ENCODE data around the gene CFAP69.

CFAP69 gene

DNA sequence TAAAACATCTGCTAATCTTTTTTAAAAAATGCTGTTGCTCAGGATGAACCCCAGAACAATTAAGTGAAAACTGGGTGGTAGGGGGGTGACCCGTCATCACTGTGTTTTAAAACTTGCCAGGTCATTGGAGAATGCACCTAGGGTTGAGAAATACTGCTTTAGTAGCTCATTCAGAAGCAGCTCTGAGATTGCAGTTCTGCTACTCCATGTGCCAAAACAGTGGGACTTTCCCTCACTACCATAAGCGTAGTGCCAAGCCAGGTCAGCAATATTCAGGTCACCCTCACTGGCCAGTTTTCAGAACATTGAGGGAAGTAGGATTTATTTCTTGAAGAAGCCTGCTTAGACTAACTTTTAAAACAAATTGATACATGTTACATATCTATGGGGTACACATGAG lies 28.2 kb upstream of the CFAP69 start:
- TF ChIP-seq PPARA (CRISPR knock-in tag; IDR thresholded peaks at IDR 0.05; ENCODE audit: borderline replicate concordance) = no peak
- TF ChIP-seq, protein P1, sequence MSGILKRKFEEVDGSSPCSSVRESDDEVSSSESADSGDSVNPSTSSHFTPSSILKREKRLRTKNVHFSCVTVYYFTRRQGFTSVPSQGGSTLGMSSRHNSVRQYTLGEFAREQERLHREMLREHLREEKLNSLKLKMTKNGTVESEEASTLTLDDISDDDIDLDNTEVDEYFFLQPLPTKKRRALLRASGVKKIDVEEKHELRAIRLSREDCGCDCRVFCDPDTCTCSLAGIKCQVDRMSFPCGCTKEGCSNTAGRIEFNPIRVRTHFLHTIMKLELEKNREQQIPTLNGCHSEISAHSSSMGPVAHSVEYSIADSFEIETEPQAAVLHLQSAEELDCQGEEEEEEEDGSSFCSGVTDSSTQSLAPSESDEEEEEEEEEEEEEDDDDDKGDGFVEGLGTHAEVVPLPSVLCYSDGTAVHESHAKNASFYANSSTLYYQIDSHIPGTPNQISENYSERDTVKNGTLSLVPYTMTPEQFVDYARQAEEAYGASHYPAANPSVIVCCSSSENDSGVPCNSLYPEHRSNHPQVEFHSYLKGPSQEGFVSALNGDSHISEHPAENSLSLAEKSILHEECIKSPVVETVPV (CRISPR knock-in tag; IDR thresholded peaks at IDR 0.05) = no peak
- TF ChIP-seq ISL1 (CRISPR knock-in tag; IDR thresholded peaks at IDR 0.05) = no peak
- no peak for TF ChIP-seq ARNTL (CRISPR knock-in tag; IDR thresholded peaks at IDR 0.05; ENCODE audit: borderline replicate concordance, low read depth)
- TF ChIP-seq CREB5 (CRISPR knock-in tag; IDR thresholded peaks at IDR 0.05; ENCODE audit: low read depth) = no peak
- no peak for TF ChIP-seq GLIS3 (CRISPR knock-in tag; IDR thresholded peaks at IDR 0.05)
- no peak for TF ChIP-seq CSDC2 (CRISPR knock-in tag; IDR thresholded peaks at IDR 0.05)
- no peak for TF ChIP-seq ZC3H10 (CRISPR knock-in tag; IDR thresholded peaks at IDR 0.05)
- no peak for TF ChIP-seq BACH2 (CRISPR knock-in tag; IDR thresholded peaks at IDR 0.05; ENCODE audit: borderline replicate concordance)
- no peak for TF ChIP-seq PATZ1 (CRISPR knock-in tag; IDR thresholded peaks at IDR 0.05; ENCODE audit: borderline replicate concordance)
- no peak for TF ChIP-seq ZFP3 (CRISPR knock-in tag; IDR thresholded peaks at IDR 0.05)
- TF ChIP-seq SNAI2 (CRISPR knock-in tag; IDR thresholded peaks at IDR 0.05) = no peak
- no peak for TF ChIP-seq ESRRG (CRISPR knock-in tag; IDR thresholded peaks at IDR 0.05)
- no peak for TF ChIP-seq ZFP30 (CRISPR knock-in tag; IDR thresholded peaks at IDR 0.05)
- no peak for TF ChIP-seq RARB (CRISPR knock-in tag; IDR thresholded peaks at IDR 0.05)
- TF ChIP-seq ZNF565 (CRISPR knock-in tag; conservative IDR thresholded peaks at IDR 0.05; ENCODE audit: low read depth) = no peak
- no peak for TF ChIP-seq TOX (CRISPR knock-in tag; IDR thresholded peaks at IDR 0.05; ENCODE audit: borderline replicate concordance)
- TF ChIP-seq TCF4 (CRISPR knock-in tag; IDR thresholded peaks at IDR 0.05; ENCODE audit: borderline replicate concordance) = no peak
- TF ChIP-seq, protein P2, sequence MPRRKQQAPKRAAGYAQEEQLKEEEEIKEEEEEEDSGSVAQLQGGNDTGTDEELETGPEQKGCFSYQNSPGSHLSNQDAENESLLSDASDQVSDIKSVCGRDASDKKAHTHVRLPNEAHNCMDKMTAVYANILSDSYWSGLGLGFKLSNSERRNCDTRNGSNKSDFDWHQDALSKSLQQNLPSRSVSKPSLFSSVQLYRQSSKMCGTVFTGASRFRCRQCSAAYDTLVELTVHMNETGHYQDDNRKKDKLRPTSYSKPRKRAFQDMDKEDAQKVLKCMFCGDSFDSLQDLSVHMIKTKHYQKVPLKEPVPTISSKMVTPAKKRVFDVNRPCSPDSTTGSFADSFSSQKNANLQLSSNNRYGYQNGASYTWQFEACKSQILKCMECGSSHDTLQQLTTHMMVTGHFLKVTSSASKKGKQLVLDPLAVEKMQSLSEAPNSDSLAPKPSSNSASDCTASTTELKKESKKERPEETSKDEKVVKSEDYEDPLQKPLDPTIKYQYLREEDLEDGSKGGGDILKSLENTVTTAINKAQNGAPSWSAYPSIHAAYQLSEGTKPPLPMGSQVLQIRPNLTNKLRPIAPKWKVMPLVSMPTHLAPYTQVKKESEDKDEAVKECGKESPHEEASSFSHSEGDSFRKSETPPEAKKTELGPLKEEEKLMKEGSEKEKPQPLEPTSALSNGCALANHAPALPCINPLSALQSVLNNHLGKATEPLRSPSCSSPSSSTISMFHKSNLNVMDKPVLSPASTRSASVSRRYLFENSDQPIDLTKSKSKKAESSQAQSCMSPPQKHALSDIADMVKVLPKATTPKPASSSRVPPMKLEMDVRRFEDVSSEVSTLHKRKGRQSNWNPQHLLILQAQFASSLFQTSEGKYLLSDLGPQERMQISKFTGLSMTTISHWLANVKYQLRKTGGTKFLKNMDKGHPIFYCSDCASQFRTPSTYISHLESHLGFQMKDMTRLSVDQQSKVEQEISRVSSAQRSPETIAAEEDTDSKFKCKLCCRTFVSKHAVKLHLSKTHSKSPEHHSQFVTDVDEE (CRISPR knock-in tag; IDR thresholded peaks at IDR 0.05) = no peak
- no peak for TF ChIP-seq ZNF8 (CRISPR knock-in tag; IDR thresholded peaks at IDR 0.05)
- ATAC-seq = no peak

DNA sequence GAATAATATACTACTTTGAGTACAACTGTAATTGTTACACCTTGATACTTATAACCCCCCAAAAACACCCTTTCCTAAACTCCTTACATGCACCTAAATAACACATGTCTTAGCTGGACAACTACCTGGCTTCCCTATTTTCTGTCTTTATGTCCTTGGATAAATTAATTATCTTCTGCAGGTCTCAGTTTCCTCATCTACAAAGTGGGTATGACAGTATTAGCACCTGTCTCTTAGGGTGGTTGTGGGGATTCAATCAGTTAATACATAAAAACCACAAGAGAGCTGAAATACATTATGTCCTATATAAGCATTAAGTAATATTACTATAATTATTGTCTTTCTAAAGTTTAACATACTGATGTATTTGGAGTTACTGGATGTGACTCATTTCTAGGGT lies 22.6 kb upstream of the CFAP69 start:
- ATAC-seq = no peak
- TF ChIP-seq POU6F1 (CRISPR knock-in tag; IDR thresholded peaks at IDR 0.05; ENCODE audit: borderline replicate concordance, low read depth) (no peak), TCF4 (CRISPR knock-in tag; IDR thresholded peaks at IDR 0.05; ENCODE audit: borderline replicate concordance) (no peak), PPARA (CRISPR knock-in tag; IDR thresholded peaks at IDR 0.05; ENCODE audit: borderline replicate concordance) (no peak), BACH2 (CRISPR knock-in tag; IDR thresholded peaks at IDR 0.05; ENCODE audit: borderline replicate concordance) (no peak), CREB5 (CRISPR knock-in tag; IDR thresholded peaks at IDR 0.05; ENCODE audit: low read depth) (no peak), GLIS3 (CRISPR knock-in tag; IDR thresholded peaks at IDR 0.05) (no peak), ARNTL (CRISPR knock-in tag; IDR thresholded peaks at IDR 0.05; ENCODE audit: borderline replicate concordance, low read depth) (no peak), ZFP30 (CRISPR knock-in tag; IDR thresholded peaks at IDR 0.05) (no peak), OSR1 (CRISPR knock-in tag; IDR thresholded peaks at IDR 0.05) (no peak), PATZ1 (CRISPR knock-in tag; IDR thresholded peaks at IDR 0.05; ENCODE audit: borderline replicate concordance) (no peak), ISL1 (CRISPR knock-in tag; IDR thresholded peaks at IDR 0.05) (no peak), ZNF565 (CRISPR knock-in tag; conservative IDR thresholded peaks at IDR 0.05; ENCODE audit: low read depth) (no peak)
- TF ChIP-seq, protein P1 (CRISPR knock-in tag; IDR thresholded peaks at IDR 0.05) = no peak

Data from SK-N-SH treated with all-trans-retinoic acid at 6 μM for 48 hours (cell line).